HG03432 (cell line): ENCODE measurements around the gene KRT9.
"Not testable (repeated sequence)": the region's sequence is repeated elsewhere in the genome, so short reads cannot be mapped to it uniquely, and the experiment has no call there.

Experiments
- ATAC-seq: cut with Tn5 transposase; IDR thresholded peaks from one replicate; pipeline ENCODE4 v1.9.1; 2021; ENCODE audit warnings: mild to moderate bottlenecking, moderate library complexity; ENCODE audit not compliant: unreplicated experiment

KRT9 gene

DNA sequence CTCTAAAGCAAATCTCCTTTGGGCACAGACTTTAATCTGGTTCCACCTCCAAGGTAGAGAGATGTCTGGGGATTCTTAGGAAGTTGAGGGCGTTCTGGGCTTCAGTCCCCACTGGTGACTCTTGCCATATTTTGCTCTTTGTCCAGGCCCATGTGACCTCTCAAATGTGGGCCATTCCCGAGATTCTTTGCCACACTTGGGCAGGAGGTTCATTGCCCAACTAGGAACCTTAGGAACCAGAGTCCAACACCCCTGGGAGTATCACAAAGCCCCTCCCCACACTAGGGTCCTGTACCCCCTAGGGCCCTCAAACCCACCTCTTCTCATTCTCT lies 8.4 kb upstream of the KRT9 start:
- no peak for ATAC-seq

DNA sequence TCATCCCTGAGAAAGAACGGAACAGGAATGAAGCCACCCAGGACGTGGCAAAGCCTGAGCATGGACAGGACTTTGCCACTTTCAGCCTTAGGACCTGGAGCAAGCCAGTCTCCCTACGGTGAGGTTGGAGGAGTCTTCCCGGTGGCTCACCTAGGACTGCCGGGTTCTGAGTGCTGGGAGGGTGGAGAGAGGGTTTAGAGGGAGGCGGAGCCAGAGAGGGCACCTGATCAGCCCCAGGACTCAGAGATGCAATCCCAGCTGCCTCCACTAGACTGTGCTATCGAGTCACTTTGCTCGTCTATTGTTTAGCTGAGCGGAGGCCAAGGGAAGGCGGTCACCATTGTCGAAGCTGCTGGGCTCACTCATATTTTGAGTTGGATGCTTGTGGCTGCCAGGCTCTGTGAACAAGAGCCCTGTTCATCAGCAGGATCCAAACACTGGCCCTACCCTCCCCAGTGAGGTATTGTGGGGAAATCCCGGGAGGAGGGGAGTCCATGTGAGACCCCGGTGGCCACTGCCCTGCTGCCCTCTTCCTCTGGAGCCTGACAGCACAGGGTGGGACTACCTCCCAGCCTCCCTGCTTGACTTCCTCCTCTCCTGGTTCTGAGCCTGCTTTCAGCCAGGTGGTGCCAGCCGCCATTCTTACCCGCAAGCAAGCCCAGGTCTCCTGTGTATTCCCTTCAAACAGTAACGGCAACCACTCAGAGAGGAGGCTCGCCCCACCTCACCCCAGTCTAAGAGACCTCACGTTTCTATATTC lies 7.8 kb upstream of the KRT9 start:
- ATAC-seq, result no peak

DNA sequence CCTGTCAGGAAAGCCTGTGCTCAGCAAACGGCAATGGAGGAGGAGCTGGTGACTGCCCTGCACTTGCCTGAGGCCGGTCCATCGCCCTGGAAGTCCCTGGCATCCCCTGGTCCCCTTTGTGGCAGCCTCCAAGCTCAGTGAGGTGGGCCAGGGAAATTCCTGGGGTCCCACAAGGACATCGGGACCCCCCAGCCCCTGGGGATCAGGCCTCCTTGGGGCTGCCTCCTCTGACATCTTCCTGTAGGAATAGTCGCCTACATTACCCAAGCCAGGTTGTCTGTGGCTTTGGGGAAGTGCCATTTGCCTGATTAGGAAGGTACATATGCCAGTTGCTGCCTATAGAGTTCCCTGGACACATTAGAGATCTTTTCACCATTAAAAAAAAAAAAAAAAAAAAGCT lies 7.1 kb upstream of the KRT9 start:
- ATAC-seq, result no peak

DNA sequence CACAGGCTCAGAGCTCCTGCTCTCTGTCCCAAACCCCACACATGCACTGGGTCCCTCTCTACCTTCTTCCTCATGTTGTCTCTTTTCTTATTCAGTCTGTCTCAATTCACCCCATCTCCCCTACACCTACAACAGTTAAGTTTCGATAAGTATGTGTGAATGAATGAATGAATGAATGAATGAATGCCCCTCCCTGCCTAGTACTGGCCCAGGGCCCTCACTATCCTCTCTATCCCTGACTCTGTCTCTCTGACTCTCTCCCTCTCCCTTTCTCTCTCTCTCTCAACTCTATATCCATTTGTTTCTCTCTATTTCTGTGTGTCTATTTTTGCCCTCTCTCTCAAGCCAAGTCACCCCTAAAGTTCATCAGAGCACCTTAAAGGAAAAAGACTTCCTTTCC lies 6.7 kb upstream of the KRT9 start:
- no peak for ATAC-seq

DNA sequence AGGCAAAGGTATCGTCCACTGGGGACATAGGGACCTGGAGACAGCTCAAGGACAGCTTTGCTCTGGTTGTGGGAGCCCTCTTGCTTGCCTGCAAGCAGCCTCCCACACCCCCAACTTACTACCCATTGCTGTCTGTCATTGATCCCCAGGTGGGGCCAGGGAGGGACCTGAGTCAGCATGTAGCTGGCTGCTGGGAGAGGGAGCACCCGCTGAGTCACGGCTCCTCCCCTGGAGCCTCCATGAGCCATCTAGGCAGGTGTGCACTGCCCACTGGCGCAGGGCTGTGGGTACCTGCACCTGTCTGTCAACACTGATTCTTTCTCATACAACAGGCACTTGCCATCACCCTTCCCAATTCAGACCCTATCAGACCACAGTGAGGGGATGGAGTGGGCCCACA lies 4.9 kb upstream of the KRT9 start:
- not testable (repeated sequence) for ATAC-seq

DNA sequence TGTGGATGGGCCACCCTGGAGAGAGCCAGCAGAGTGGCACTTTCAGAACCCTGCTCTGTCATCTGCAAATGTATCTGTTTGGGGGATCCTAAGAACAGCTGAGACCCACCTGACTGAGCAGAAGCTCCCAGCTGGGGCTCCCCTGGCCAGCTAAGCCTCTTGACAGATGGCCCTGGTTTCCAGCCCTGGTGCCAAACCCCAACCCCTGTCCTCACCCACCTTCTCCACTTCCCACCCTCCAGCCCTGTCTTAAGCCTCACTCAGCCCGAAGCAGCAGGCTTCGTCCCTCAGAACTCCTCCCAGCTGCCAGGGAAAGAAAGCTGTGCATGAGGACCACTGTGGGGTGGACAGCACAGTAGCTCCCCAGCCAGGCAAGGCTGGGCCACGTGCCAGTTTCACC lies 3.5 kb upstream of the KRT9 start:
- no peak for ATAC-seq

DNA sequence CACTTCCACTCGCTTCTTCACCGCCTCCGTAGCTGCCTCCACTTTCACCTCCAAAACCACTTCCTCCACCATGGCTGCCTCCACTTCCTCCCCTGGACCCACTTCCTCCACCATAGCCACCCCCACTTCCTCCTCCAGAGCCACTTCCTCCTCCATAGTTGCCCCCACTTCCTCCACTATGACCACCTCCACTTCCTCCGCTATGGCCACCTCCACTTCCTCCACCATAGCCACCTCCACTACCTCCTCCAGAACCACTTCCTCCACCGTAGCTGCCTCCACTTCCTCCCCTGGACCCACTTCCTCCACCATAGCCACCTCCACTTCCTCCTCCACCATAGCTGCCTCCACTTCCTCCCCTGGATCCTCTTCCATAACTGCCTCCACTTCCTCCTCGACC lies 4.5 kb downstream of the KRT9 start:
- no peak for ATAC-seq

DNA sequence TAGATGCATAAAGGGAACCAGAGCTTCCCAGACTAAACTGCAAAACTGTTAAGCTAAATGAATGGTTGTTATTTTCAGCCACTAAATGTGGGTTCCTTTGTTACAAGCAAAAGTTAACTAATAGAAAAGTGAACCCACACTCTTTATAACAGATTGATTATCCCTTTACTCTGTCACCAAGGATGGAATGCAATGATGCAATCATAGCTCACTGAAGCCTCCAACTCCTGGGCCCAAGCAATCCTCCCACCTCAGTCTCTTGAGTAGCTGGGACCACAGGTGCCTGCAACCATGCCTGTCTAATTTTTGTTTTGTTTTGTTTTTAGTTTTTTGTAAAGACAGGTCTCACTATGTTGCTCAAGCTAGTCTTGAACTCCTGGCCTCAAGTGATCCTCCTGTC lies 6.5 kb downstream of the KRT9 start:
- no peak for ATAC-seq

DNA sequence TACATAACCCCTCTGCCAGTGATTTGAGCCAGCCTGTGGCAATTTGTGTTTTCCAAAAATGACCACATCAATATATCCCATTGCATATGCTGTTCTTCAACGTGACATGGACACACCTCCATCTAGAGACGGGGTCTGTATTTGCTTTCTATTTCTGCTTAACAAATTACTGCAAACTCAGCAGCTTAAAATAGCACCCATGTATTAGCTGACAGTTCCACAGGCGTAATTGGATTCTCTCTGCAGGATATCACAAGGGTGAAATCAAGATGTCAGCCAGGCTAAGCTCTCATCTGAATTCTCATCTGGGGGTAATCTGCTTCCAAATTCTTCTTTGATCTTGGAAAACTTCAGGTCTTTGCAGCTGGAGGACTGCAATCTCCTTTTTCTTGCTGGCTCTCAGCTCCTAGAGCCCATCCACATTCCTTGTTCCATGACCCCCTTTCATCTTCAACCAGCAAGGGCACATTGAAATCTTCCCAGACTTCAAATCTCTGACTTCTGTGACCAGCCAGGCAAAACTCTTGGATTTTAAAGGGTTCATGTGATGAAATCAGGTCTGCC lies 8.2 kb downstream of the KRT9 start:
- ATAC-seq, result no peak

DNA sequence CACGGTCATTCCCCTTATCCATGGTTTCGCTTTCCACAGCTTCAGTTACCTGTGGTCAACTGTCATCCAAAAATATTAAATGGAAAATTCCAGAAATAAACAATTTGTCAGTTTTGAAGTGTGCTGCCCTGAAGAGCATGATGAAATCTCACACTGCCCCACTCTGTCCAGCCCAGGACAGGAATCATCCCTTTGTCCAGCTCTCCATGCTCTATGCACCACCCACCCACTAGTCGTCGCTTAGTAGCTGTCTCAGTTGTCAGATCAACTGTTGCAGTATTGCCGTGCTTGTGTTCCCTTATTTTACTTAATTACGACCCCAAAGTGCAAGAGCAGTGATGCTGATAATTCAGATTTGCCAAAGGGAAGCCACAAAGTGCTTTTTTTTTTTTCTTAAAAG lies 10.3 kb downstream of the KRT9 start:
- no peak for ATAC-seq

DNA sequence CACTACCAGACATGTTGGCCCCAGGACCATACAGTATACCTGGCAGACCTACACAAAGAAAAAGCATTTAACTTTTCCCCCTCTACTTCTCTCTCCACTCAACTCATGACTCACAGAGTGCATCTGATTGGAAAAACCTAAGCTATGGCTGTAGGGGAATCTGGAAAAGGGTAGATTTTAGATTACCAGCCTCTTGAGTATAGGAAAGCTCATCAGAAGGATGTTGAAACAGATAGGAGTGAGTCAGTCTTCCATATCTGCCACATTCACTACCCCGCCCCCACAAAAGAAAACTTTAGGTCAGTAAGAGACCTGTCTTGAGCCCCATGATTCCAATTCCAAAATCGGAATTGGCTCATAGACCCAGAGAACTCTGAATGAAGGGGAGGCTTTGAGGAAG lies 12.3 kb downstream of the KRT9 start:
- ATAC-seq, result no peak

DNA sequence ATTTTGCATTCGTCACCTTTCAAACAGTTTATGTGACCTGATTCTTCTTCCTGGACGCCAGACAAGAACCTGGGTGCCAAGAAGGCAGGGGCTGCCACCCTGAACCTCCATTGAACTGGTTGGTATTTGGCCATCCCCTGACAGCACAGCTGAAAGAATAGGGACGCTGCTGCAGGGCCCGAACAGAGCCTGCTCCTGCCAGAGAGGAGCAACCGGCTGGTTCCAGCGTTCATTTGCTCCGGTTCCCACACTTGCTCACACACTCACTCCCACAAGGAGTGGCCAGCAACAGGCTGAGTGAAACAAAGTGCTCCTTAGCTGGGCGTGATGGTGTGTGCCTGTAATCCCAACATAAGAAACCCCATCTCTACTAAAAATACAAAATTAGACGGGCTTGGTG lies 14.9 kb downstream of the KRT9 start:
- ATAC-seq, result no peak

DNA sequence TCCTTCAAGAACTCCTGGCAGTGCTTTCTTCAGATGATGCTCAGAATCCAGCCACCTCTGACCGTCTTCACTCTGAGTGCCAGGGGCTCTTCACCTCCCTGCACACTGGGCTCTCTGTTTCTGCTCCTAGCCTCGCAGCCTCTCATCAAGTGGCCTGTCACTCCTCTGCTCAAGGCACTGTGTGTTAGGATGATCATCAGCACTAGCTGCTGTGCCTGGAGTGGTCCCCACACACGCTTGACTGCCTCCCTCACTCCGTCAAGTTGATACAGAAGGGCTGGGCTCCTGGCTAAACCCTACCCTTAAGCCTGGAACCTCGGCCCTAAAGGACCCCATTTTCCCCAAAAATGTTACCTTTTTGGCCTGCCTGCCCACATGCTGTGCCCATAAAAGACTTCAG lies 15.6 kb downstream of the KRT9 start:
- ATAC-seq, result no peak

DNA sequence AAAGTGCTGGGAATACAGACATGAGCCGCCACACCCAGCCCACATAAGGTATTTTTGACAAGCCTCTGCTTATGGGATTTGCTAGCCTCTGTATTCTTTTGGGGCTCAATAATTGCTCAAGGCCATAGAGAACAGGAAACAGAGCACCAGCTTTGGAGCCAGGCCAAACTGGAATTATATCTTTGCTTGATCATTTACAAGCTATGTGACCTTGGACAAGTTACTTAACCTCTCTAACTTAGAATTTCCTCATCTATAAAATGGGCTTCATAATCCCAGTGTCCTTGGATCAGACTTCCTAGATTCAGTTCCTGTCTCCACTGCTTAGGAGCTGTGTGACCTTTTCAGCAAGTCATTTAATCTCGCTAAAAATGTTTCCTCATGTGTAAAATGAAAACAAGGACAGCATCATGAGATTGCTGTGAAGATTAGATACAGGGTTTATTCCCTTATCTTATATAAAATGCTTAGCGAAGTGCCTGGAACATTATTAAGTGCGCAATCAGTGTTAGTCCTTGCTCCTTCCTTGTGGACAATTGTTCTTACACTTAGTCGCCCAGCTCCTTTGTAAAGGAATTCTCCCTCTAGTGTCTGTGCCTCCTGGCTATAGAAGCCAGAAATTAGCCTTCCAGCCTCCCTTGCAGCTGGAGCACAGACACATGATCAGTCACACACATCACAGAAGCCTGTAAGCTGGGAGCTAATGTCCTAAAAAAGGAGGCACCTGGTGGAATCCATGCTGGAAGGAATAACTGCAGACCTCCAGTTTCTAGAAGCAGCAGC lies 16.6 kb downstream of the KRT9 start:
- ATAC-seq, result no peak

DNA sequence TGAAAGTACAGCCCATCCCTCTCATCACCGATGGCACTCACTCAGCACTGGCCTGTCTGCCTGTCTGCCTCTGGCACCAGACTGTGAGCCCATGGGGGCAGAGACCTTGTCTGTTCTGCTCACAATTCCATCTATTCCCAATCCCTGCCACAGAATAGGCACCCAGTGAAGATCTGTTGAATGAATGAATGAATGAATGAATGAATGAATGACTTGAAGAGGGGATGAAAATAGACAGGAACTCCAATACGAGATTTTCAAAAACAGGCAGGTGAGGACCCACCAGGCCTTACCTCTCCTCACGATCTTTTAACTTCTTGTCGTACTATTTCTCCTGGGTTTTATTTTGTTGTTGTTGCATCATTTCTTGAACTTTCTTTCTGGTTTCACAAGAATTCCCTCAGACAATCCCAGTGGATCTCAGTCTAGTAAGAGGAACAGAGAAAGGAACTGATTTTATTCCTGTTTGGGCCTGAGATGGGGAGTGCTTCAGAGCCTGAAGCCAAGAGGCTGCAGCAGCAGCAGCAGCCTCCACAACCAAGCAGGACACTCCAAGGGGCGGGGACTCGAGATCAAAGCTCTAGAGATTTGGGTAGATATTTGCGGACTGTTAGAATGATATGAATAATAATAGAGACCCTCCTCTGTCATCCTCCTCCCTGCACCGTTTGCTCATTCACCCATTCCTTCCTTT lies 17.7 kb downstream of the KRT9 start:
- ATAC-seq, result no peak

DNA sequence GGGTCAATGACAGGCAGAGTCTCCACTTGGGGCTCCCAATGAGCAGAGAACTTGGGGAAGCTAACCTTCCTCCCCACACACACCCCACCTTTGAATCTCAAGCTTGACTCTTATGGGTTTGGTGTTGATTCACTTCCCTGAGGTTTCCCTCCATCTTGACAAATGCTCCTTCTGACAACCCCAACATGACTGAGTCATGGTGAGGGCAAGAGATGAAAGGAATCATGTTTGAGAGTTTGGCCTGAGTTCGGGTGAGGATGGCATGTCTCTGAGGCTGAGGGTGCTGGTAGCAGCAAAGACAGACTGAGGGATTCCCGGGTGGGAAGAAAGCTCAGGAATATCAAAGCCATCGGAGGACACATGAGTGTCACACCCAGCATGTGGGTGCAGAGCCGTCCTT lies 18.7 kb downstream of the KRT9 start:
- no peak for ATAC-seq

DNA sequence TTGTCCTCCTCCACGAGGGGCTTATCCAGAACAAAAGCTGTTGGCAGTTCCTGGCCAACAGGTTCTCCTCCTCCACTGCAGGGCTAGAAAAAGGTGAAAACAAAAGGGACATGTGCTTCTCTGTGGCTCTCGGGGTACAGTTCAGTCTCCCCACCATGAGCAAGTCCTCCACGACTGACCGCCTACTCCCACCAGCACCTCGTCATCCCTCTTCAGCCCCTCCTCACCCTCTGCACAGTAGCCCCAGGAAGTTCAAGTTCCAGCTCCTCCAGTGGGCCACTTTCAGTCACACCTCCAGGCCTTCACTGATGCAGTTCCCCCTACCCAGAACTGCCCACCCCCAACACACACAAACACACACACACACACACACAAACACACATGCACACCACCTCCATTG lies 19.4 kb downstream of the KRT9 start:
- no peak for ATAC-seq

DNA sequence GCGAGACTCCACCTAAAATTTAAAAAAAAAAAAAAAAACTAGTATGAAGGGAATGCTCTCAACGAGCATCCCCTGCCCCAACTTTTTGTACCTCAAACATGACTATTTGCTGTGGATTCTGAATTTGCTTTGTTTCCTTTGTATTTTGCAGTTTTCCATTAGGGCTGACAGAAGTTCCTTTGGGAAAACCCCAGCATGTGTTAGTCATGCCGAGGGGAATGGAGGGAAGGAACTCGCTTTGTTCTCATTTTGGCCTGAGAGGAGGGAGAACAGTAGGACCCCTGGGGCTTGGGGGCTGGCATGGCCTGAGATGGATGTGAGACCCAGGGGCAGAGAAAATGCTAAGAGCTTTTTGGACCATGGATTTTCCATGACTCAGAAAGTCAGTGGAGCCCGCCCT lies 20.5 kb downstream of the KRT9 start:
- ATAC-seq, result no peak

DNA sequence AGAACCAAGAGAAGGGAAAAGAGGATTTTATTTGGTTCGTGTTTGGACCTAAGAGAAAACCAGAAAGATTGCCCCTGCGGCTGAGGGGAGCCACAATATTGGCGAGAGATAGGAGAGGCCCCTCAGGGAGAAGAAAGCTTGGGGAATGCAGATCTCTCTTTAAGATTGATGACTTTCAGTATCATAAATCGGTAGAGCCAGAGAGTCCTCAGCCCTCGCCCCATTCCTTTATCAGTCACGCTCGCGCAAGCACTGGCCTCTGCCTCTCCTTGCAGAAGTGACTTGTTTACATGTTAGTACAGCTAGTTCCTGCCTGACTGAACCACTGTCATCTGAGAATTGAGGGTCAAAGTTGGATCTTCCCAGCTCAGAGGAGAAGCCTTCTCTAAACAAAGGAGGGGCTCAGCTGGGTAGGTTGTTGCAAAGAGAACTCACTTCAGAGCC lies 22.2 kb downstream of the KRT9 start:
- no peak for ATAC-seq

DNA sequence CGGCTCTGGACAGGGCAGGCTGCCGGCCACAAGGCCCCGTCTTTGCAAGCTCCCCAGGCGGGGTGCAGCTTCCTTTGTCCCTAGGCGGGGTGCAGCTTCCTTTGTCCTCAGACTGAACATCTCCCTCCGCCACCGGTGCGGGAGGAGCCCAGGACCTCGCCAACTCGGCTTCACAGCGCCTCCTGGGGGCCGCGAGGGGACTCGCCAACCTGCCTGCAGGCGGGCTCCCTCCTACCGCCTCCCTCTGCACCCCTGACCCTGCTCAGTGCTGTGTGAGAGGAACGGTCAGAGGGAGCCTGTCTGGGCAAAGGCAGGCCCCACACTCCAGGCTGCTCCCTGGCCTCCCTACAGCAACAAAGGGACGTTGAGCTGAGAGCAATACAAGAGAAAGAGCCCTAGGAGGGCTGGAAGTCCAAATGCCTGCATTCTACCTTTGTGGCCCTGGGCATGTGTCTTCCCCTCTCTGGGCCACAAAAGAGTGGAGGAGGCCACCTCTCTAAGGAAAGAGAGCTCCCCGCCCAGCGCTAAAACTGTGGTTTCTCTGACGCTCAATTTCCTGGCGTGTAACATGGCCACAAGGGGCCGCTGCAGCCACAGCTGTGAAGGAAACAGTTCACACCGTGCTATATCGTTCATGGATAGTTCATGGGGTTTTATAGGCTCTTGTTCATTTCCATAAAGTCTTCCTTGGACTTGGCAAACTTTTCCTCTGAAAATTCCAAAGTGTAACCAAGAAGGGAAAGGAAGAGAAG lies 22.8 kb downstream of the KRT9 start:
- ATAC-seq, result peak; percentile 77
